Activated CD4-positive, alpha-beta T cell treated with anti-CD3 and anti-CD28 coated beads, Interleukin-10, Interleukin-2, amounts not matched to agents 100 ng/mL and 50 ng/mL, durations not matched to agents 16 hours and 8 hours (primary cell): ENCODE data around the gene CLDN6.

Experiments used
- DNase-seq: peaks from one replicate; pipeline ENCODE4 v3.0.0-alpha.2; 2020

CLDN6 gene

GRCh38 chr16:2983706-2984136 lies 34.3 kb downstream of the CLDN6 start:
- DNase-seq: peak; percentile 87

GRCh38 chr16:2982402-2982801 lies 35.6 kb downstream of the CLDN6 start:
- no peak for DNase-seq

GRCh38 chr16:2981899-2982250 lies 36.1 kb downstream of the CLDN6 start:
- no peak for DNase-seq

GRCh38 chr16:2981177-2981898 lies 36.6 kb downstream of the CLDN6 start:
- no peak for DNase-seq

- DNase-seq: peak; percentile 96
These were observed 37.5 kb downstream of the CLDN6 start, which contains the start of gene PKMYT1 for GRCh38 chr16:2980227-2981176. PKMYT1 (minus strand) TSS chr16:2980446; CDS start chr16:2979657, 789 bp downstream.

- DNase-seq: peak; percentile 49
These were observed 38.2 kb downstream of the CLDN6 start for GRCh38 chr16:2979669-2980226.

GRCh38 chr16:2977440-2977839 lies 40.5 kb downstream of the CLDN6 start:
- DNase-seq: no peak

- no peak for DNase-seq
These were observed 41.3 kb downstream of the CLDN6 start for GRCh38 chr16:2976673-2977072.

- no peak for DNase-seq
These were observed 41.8 kb downstream of the CLDN6 start for GRCh38 chr16:2976201-2976600.

- DNase-seq: no peak
These were observed 42.7 kb downstream of the CLDN6 start for GRCh38 chr16:2975161-2975795.

- no peak for DNase-seq
These were observed 43.5 kb downstream of the CLDN6 start for GRCh38 chr16:2974319-2975056.

- no peak for DNase-seq
These were observed 44.2 kb downstream of the CLDN6 start for GRCh38 chr16:2973605-2974318.

GRCh38 chr16:2973093-2973492 lies 44.9 kb downstream of the CLDN6 start:
- DNase-seq: no peak

- DNase-seq: no peak
These were observed 45.8 kb downstream of the CLDN6 start for GRCh38 chr16:2971985-2972784.

GRCh38 chr16:2971134-2971984 lies 46.6 kb downstream of the CLDN6 start:
- DNase-seq: no peak

GRCh38 chr16:2970563-2970962 lies 47.4 kb downstream of the CLDN6 start:
- no peak for DNase-seq

GRCh38 chr16:2969545-2970521 lies 48.1 kb downstream of the CLDN6 start:
- DNase-seq: peak; percentile 92

- peak; percentile 94 for DNase-seq
These were observed 49.0 kb downstream of the CLDN6 start, which contains the start of gene PAQR4 for GRCh38 chr16:2968738-2969544. PAQR4 (plus strand) TSS chr16:2969348; CDS start chr16:2969675, 327 bp downstream.
